ENCODE measurements around the gene NMNAT2.
"Not testable (repeated sequence)": the region's sequence is repeated elsewhere in the genome, so short reads cannot be mapped to it uniquely, and the experiment has no call there.

The NMNAT2 gene

GRCh38 chr1:183282101-183282855 is 135.9 kb downstream of the NMNAT2 start:
- no peak for DNase-seq

- DNase-seq = peak; percentile 88
These were observed 136.6 kb downstream of the NMNAT2 start for GRCh38 chr1:183281553-183282091.

- DNase-seq = peak; percentile 73
These were observed 137.1 kb downstream of the NMNAT2 start for GRCh38 chr1:183281039-183281438.

- DNase-seq = peak; percentile 99
These were observed 138.3 kb downstream of the NMNAT2 start for GRCh38 chr1:183279835-183280234.

- peak; percentile 82 for DNase-seq
These were observed 139.2 kb downstream of the NMNAT2 start for GRCh38 chr1:183278739-183279591.

GRCh38 chr1:183277821-183278738 is 140.1 kb downstream of the NMNAT2 start:
- peak; percentile 95 for DNase-seq

GRCh38 chr1:183276386-183277080 is 141.6 kb downstream of the NMNAT2 start:
- no peak for DNase-seq

GRCh38 chr1:183275322-183275721 is 142.9 kb downstream of the NMNAT2 start:
- no peak for DNase-seq

- no peak for DNase-seq
These were observed 143.3 kb downstream of the NMNAT2 start for GRCh38 chr1:183274836-183275235.

- not testable (repeated sequence) for DNase-seq
These were observed 144.2 kb downstream of the NMNAT2 start for GRCh38 chr1:183273984-183274383.

GRCh38 chr1:183273300-183273699 is 144.9 kb downstream of the NMNAT2 start:
- DNase-seq = peak; percentile 69

- peak; percentile 96 for DNase-seq
These were observed 145.8 kb downstream of the NMNAT2 start for GRCh38 chr1:183272390-183272848.

- peak; percentile 96 for DNase-seq
These were observed 147.5 kb downstream of the NMNAT2 start for GRCh38 chr1:183270541-183271141.

- DNase-seq = peak; percentile 99
These were observed 150.3 kb downstream of the NMNAT2 start for GRCh38 chr1:183267646-183268431.

GRCh38 chr1:183263886-183264602 is 154.1 kb downstream of the NMNAT2 start:
- no peak for DNase-seq

GRCh38 chr1:183262628-183263200 is 155.5 kb downstream of the NMNAT2 start:
- no peak for DNase-seq

GRCh38 chr1:183259924-183260323 is 158.3 kb downstream of the NMNAT2 start:
- no peak for DNase-seq

GRCh38 chr1:183255073-183255472 is 163.1 kb downstream of the NMNAT2 start:
- DNase-seq = no peak

GRCh38 chr1:183251959-183252450 is 166.2 kb downstream of the NMNAT2 start:
- no peak for DNase-seq

Measured in NCI-H226 (cell line).